Measurements from ENCODE around the gene POU2F2. TPM values are rescaled to one million over a fixed set of nuclear protein-coding genes. Genes with fewer than 3 reads are reported as not detected.
"Not testable (repeated sequence)": the region's sequence is repeated elsewhere in the genome, so short reads cannot be mapped to it uniquely, and the experiment has no call there.

Gene POU2F2
- total RNA-seq, 4 donors from 2014 or later, result 0.55 to 244 (median 0.71) TPM

- TF ChIP-seq CTCF (IDR thresholded peaks at IDR 0.05), result no peak
- no peak for TF ChIP-seq POLR2AphosphoS5 (IDR thresholded peaks at IDR 0.05)
- no peak for TF ChIP-seq POLR2A (IDR thresholded peaks at IDR 0.05)
- no peak for TF ChIP-seq EP300 (IDR thresholded peaks at IDR 0.05)
- WGBS, result 89% methylated on average over 7 of the region's 7 CpGs
These were observed 86.7 kb downstream of the POU2F2 start for GRCh38 chr19:42045575-42045974.

GRCh38 chr19:42042455-42043170 lies 89.6 kb downstream of the POU2F2 start:
- WGBS, result 86% methylated on average over 26 of the region's 30 CpGs
- no peaks in the 10 kb centered on the region for H3K36me3 ChIP-seq
- no peaks in the 10 kb centered on the region for H3K9me3 ChIP-seq
- TF ChIP-seq CTCF (IDR thresholded peaks at IDR 0.05) (no peak), EP300 (IDR thresholded peaks at IDR 0.05) (no peak), POLR2AphosphoS5 (IDR thresholded peaks at IDR 0.05) (no peak), POLR2A (IDR thresholded peaks at IDR 0.05) (no peak)
- H3K27me3 ChIP-seq, result no peaks in the 10 kb centered on the region
- DNase-seq (ENCODE audit: low spot score in 2 of 2), result no peak
- H3K4me3 ChIP-seq, result no peak overlapping the region
- H3K4me1 ChIP-seq, result no peaks in the 10 kb centered on the region
- H3K27ac ChIP-seq, result no peak overlapping the region

More at GRCh38 chr19:42045575-42045974, 86.7 kb downstream of the POU2F2 start:
- no peak overlapping the region for H3K27ac ChIP-seq
- H3K27me3 ChIP-seq, result no peaks in the 10 kb centered on the region
- H3K4me3 ChIP-seq, result no peak overlapping the region
- H3K36me3 ChIP-seq, result no peaks in the 10 kb centered on the region
- peaks cover 5% of the 10 kb centered on the region for H3K4me1 ChIP-seq
- no peak for DNase-seq (ENCODE audit: low spot score in 2 of 2)
- H3K9me3 ChIP-seq, result no peaks in the 10 kb centered on the region

- H3K4me3 ChIP-seq; DNase-seq (ENCODE audit: low spot score in 2 of 2); H3K27ac ChIP-seq; H3K27me3 ChIP-seq; H3K36me3 ChIP-seq; H3K4me1 ChIP-seq; H3K9me3 ChIP-seq: not testable (repeated sequence)
- 64% methylated on average over 8 of the region's 9 CpGs for WGBS
These were observed 91.8 kb downstream of the POU2F2 start for GRCh38 chr19:42040491-42040890.

- Histone ChIP-seq H3K9me3 (no peaks in the 10 kb centered on the region), H3K27me3 (no peaks in the 10 kb centered on the region), H3K36me3 (no peaks in the 10 kb centered on the region), H3K27ac (no peak overlapping the region), H3K4me1 (no peaks in the 10 kb centered on the region), H3K4me3 (no peak overlapping the region)
- TF ChIP-seq POLR2A (IDR thresholded peaks at IDR 0.05) (no peak), POLR2AphosphoS5 (IDR thresholded peaks at IDR 0.05) (no peak), EP300 (IDR thresholded peaks at IDR 0.05) (no peak), CTCF (IDR thresholded peaks at IDR 0.05) (no peak)
- DNase-seq (ENCODE audit: low spot score in 2 of 2), result no peak
These were observed 92.2 kb downstream of the POU2F2 start for GRCh38 chr19:42040031-42040430.

GRCh38 chr19:42038666-42039065 lies 93.6 kb downstream of the POU2F2 start:
- Histone ChIP-seq H3K9me3 (no peaks in the 10 kb centered on the region), H3K4me1 (no peaks in the 10 kb centered on the region), H3K27me3 (no peaks in the 10 kb centered on the region), H3K27ac (no peak overlapping the region), H3K36me3 (no peaks in the 10 kb centered on the region), H3K4me3 (no peak overlapping the region)
- 61% methylated on average over 6 of the region's 6 CpGs for WGBS
- no peak for DNase-seq (ENCODE audit: low spot score in 2 of 2)
- TF ChIP-seq CTCF (IDR thresholded peaks at IDR 0.05) (no peak), EP300 (IDR thresholded peaks at IDR 0.05) (no peak), POLR2AphosphoS5 (IDR thresholded peaks at IDR 0.05) (no peak), POLR2A (IDR thresholded peaks at IDR 0.05) (no peak)

- no peaks in the 10 kb centered on the region for H3K9me3 ChIP-seq
- H3K27me3 ChIP-seq, result no peaks in the 10 kb centered on the region
- no peak overlapping the region for H3K27ac ChIP-seq
- H3K4me1 ChIP-seq, result no peaks in the 10 kb centered on the region
- no peak overlapping the region for H3K4me3 ChIP-seq
- TF ChIP-seq EP300 (IDR thresholded peaks at IDR 0.05) (no peak), POLR2A (IDR thresholded peaks at IDR 0.05) (no peak), CTCF (IDR thresholded peaks at IDR 0.05) (no peak), POLR2AphosphoS5 (IDR thresholded peaks at IDR 0.05) (no peak)
- H3K36me3 ChIP-seq, result no peaks in the 10 kb centered on the region
- 100% methylated on average over 2 of the region's 5 CpGs for WGBS
- no peak for DNase-seq (ENCODE audit: low spot score in 2 of 2)
These were observed 94.6 kb downstream of the POU2F2 start for GRCh38 chr19:42037649-42038048.

All from suprapubic skin (tissue), 4 donors.